ENCODE measurements around the gene NPTXR.

The NPTXR gene

GRCh38 chr22:38793317-38793716 is 50.5 kb downstream of the NPTXR start:
- no peak for DNase-seq

DNA sequence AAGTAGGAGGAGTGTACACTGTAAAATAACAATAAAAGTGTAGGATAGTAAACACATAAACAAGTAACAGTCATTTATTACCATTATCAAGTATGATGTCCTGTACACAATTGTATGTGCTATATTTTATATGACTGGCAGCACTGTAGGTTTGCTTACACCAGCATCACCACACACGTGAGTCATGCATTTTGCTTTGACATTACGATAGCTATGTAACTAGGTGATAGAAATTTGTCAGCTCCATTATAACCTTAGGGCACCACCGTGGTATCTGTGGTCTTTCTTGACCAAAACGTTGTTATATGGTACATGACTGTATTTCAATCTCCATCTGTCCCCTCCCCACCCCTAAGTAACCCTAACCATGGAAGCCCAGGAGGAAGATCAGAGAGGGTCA is 51.0 kb downstream of the NPTXR start:
- no peak for DNase-seq

- DNase-seq = no peak
These were observed 54.2 kb downstream of the NPTXR start for GRCh38 chr22:38789606-38790005.

DNA sequence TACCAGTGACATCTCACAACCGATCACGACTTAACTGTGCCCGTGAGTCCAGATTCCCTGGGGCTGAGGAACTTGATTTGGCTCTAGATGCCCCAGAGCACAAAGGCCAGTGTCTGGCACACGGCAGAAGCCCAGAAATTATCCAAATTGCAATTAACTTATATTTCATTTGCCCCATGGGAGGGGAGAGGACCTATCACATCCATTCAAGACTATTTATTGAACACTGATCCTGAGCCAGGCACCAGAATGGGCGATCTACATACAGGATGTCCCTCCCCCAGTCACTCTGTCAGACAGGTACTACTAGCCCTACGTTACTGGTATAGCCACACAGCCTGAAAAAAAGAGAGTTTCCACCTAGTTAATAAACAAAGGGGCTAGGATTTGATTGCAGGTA is 55.0 kb downstream of the NPTXR start:
- DNase-seq = no peak

- no peak for DNase-seq
These were observed 55.6 kb downstream of the NPTXR start for GRCh38 chr22:38788021-38788816.

- DNase-seq = no peak
These were observed 57.2 kb downstream of the NPTXR start for GRCh38 chr22:38786631-38787030.

DNA sequence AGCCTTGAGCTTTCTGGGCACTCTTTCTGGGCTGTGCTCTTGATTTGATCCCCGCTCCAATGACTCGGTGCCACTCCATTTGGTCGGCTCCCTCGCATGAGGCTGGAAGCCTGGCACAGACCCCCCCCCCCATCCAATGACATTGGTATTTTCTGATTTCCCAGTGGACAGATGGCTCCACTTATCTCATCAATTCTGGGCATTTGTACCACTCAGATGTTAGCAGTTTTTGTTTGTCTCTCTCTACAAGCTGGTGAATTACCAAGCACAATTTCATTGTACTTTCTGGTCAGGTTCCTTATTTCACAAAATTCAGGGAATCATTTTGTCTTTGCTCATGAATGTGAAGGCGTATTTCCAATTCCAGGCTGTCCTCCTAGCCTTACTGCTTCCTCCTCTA is 59.0 kb downstream of the NPTXR start:
- no peak for DNase-seq

DNA sequence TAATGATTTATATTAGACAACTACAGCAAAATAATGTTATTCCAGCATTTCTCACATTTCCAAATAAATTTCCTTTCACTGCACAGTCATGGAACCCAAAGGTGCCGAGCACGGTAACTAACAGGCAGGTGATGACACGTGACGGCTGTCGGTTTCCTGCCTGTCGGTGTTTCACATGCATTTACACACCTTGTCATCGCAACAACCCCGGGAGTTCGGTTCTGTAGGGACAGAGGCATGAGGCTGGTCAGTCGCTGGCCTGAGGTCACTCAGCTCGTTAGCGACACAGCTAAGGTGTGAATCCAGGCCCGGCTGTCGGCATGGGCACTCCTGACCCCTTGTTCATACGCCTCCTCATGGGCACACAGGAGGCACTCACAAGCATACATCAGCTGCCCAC is 59.8 kb downstream of the NPTXR start:
- no peak for DNase-seq

DNA sequence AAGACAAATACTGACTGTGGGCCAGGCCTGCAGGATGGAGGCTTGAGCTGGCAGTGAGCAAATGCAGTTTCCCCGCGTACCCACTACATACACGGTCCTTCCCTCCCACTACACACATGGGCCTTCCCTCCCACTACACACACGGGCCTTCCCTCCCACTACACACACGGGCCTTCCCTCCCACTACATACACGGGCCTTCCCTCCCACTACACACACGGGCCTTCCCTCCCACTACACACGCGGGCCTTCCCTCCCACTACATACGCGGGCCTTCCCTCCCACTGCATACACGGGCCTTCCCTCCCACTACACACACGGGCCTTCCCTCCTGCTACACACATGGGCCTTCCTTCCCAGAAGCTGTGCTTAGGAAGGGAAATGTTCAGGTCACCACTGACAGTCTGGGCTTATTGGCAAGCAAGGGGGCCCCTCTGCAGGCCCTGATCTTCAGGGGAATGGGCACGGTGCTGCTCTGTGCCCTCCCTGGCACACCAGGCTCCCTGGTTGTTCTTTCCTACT is 60.7 kb downstream of the NPTXR start:
- no peak for DNase-seq

DNA sequence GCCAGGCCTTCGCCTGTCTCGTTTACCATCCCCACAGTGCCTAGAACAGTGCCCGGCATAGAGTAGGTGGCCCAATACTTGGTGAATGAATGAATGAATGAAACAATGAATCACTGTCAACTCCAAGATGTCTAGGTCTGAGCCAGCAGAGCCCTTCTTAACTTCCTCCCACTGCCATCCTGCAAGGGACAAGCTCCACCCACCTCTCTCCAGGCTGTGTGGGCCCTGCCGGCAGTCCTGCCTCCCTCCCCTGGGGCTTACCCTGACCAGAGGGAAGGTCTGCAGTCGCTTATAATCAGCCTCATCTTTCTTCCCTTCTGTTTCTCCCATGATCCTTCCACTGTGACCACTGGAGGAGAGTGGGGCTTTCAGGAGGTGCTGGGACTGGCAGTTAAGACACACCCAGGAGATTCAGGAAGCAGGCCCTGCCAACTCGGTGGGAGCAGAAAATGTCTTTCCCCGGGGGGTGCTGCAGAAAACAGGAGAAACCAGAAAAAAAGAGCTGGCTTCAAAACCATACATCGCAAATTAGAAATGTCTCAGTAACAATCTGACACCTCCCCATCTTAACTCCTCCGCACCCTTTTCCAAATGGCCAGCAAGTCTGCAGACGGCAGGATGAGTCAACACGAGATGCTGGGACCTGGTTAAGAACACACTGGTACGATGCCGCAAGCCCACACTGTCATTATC is 61.3 kb downstream of the NPTXR start:
- DNase-seq = no peak

- DNase-seq = no peak
These were observed 62.8 kb downstream of the NPTXR start for GRCh38 chr22:38781033-38781432.

- no peak for DNase-seq
These were observed 66.6 kb downstream of the NPTXR start for GRCh38 chr22:38777087-38777671.

DNA sequence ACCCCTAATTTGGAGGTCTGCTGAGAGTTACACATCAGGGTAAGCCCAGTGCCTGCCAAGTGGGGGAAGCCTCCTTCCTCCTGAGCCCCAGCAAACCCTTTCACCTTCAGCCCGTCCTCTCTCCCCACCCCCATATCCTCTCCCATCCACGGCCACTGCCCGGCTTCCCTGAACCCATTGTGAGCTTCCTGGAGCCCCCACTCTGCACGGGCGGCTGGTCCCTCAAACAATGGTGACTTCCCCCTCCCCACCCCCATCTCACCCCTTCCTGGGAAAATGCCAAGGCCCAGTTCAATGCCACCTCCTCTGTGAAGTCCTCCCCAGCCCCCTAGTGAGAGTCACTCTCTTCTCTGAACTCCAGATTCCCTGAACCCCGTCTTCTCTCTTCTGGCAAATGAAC is 67.7 kb downstream of the NPTXR start:
- DNase-seq = no peak

- DNase-seq = no peak
These were observed 68.2 kb downstream of the NPTXR start for GRCh38 chr22:38775656-38776055.

- no peak for DNase-seq
These were observed 69.2 kb downstream of the NPTXR start for GRCh38 chr22:38774496-38775166.

DNA sequence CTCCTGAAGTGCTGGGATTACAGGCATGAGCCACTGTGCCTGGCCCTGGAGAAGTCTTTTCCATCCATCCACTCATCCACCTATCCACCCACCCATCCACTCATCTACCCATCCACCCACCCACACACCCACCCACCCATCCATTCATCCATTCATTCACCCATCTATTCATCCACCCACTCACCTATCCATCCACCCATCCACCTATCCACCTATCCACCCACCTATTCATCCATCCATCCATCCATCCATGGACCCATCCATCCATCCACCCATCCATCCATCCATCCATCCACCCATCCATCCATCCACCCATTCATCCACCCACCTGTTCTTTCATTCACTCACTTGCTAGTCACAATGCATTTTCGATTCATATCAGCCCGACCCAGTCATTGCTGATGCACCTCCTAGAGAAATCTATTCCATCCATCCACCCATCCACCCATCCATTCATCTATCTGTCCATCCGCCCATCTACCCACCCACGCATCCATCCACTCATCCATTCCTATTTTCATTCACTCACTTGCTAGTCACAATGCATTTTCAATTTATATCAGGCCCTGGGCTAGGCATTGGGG is 70.4 kb downstream of the NPTXR start:
- no peak for DNase-seq

DNA sequence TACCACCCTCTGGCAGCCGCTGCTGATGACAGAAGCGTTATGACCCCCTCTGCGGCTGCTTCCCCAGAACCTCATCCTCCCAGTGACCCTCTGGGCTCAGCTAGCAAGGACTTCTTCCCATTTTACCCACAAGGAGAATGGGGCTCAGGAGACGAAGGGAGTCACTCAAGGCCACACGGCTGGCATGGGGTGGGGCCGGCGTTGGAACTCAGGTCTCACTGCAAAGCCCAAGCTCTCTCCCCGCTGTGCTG is 71.3 kb downstream of the NPTXR start:
- no peak for DNase-seq

GRCh38 chr22:38770257-38770949 is 73.4 kb downstream of the NPTXR start:
- no peak for DNase-seq
